GM18861 (cell line): ENCODE results near the gene BICD1.
A peak's percentile ranks its signal among the peaks of the same experiment; 100 is the strongest.
"Not testable (repeated sequence)": the region's sequence is repeated elsewhere in the genome, so short reads cannot be mapped to it uniquely, and the experiment has no call there.

Experiments used
- ATAC-seq: cut with Tn5 transposase; IDR thresholded peaks from one replicate; pipeline ENCODE4 v1.9.1; 2021; ENCODE audit not compliant: unreplicated experiment

BICD1 gene

DNA sequence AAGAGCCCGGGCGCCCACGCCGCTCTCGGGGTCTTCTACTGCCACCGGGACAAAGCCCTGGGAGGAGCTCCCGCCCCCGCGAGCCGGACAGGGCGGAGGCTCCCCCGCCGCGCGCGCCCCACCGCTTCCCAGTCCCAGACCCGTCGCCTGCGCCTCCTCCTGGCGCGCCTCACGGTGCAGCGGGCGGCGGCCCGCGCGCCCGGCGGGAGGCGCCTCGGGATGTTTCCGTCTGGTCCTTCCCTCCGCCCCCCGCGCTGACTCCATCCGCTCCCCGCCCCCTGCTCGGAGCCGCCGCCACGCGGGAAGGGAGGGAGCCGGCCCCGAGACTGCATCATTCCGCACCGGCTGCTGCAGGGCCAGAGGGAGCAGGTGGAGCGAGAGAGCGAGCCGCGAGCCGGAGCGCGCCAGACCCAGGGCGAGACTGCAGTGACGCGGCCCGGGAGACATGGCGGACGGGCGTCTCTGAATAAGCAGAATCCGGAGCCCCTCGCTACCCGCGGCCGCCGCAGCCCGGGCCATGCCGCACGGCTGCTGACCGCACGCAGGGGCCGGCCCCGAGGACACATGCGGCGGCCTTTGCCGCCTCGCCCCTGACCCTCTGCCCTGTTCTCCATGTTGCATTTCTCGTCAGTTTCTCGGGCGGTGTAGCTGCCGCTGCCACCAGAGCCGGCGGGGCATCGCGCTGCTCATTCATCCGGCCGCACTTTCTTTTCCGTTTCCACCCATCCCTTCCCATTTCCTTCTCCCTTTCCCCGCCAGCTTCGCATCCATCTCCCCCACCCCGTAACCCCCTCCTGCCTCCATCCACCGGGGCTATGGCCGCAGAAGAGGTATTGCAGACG is at the start of gene BICD1:
Gene BICD1, plus strand, starts transcription at position 331 of the 842 bp plus-strand sequence. Its CDS starts 485 bp downstream, at position 816.
- ATAC-seq = peak; percentile 61

DNA sequence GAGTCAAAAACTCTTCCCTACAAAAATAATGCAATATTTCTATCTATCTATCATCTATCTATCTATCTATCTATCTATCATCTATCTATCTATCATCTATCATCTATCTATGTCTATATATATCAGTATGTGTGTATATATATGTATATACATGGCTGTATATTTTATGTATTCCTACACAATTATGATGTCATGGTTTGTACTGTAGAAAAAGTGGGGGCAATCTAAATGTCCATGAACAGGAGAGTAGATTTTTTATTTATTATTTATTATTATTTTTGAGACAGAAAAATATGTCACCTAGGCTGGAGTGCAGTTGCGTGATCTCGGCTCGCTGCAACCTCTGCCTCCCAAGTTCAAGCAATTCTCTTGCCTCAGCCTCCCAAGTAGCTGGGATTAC is 45.6 kb upstream of the BICD1 start:
- no peak for ATAC-seq

DNA sequence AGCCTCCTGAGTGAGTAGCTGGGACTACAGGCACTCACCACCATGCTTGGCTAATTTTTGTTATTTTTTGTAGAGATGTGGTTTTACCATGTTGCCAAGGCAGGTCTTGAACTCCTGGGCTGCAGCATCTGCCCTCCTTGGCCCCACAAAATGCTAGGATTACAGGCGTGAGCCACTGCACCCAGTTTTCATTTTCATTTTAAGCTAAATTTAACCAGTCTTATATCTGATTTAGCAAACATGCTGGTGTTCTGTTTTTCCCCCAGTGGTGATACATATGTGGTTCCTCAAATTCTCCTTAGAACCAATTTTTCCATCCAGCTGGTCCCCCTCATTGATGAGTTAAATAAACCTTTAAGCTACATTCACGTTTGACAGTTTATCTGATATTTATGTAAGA is 43.8 kb upstream of the BICD1 start:
- ATAC-seq = no peak

DNA sequence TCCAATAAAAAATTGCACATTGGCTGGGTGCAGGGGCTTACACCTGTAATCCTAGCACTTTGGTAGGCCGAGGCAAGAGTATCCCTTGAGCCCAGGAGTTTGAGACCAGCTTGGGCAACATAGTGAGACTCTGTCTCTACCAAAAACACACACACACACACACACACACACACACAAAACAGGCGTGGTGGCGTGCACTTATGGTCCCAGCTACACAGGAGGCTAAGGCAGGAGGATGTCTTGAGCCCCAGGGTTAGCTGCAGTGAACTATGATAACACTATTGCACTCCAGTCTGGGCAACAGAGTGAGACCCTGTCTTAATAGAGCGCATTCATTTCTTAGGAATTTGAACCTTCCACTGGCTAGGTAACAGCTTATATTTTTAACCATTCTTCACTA is 42.9 kb upstream of the BICD1 start:
- ATAC-seq = no peak

DNA sequence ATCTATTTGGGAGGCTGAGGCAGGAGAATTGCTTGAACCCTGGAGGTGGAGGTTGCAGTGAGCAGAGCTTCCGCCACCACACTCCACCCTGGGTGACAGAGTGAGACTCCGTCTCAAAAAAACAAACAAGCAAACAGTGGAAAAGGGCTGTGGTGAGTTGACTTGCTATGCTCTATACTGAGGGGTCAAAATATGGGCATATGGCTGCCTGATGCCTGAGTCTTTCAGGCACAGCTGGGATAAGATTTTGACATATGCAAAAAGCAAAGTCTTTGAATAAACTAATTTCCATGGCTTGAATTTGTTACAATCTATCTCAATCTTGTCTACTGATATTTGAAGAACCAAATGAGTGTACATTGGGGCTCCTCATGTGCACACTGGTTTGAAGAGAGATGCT is 40.4 kb upstream of the BICD1 start:
- ATAC-seq = no peak

DNA sequence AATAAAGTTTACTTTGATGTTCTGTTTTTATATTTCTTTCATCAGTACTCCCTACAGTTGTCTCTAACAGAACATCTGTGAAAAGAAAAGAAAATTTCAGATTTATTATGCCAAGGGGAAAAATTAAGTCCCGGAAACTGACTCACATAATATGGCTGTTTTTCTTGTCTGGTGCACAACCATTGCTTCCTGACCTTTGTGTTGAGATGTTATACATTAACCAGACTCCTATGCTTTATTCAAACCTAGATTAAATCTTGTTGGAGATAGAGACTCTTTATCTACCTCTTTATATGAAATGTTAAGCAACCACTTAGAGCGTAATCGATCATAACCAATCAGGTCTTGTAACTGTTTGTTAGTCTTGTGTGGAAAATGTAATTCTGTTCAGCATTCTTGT is 37.6 kb upstream of the BICD1 start:
- no peak for ATAC-seq

DNA sequence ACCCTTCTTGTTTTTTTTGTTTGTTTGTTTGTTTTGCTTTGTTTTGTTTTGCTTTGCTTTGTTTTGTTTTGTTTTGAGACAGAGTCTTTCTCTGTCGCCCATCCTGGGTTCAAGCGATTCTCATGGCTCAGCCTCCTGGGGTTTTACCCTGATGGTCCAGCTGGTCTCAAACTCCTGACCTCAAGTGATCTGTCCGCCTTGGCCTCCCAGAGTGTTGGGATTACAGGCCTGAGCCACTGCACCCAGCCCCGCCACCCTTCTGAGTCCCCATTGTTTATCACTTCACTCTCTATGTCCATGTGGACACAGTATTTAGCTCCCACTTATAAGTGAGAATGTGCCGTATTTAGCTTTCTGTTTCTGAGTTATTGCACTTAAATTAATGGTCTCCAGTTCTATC is 36.9 kb upstream of the BICD1 start:
- no peak for ATAC-seq

DNA sequence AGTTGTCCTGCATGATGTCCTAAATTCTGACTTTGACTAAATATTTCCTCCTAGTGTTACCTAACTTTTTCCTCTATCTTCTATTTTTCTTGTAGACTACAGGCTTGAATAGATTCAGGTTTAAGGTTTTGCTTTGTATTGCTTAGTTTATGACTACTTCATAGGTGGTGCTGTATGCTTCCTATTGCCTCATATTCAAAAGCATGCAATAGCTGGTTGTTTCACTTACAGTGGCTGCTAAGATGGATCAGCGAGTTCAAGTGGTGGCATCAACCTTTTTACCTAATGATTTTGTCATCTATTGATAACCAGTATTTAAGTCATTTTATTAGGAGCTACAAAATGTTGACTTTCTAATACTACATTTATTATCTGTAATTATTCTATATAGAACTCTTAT is 36.3 kb upstream of the BICD1 start:
- ATAC-seq = no peak

DNA sequence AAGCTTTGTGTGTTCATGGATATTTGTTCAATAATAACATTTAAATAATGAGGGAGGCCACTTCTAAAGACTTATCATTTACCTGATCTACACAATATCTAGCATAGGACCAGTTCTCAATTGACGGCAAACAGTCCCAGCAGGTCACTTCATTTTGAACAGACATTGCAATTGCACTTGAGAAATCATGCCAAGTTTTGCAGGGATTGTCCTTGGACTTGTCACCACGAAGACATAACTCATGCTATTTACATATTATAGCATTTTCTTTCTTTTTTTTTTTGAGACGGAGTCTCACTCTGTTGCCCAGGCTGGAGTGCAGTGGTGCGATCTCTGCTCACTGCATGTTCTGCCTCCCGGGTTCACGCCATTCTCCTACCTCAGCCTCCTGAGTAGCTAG is 34.5 kb upstream of the BICD1 start:
- no peak for ATAC-seq

DNA sequence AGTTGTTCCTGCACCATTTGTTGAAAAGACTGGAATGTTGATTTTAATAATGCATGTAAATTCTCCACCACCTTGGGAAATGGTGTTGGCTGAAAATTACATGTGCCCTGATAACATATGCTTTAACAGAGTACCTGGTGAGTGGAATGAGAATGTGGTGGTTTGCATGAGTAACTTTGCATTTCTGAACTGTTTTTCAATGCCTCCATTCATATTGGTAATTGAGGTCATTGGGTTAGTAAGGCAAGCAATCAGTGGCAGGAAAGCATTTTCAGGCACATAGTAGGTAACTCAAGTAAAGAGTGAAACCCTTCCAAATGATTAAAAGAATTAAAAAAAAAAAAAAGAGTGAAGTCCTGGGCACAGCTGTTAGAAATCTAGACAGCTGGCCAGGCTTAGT is 32.2 kb upstream of the BICD1 start:
- ATAC-seq = no peak

DNA sequence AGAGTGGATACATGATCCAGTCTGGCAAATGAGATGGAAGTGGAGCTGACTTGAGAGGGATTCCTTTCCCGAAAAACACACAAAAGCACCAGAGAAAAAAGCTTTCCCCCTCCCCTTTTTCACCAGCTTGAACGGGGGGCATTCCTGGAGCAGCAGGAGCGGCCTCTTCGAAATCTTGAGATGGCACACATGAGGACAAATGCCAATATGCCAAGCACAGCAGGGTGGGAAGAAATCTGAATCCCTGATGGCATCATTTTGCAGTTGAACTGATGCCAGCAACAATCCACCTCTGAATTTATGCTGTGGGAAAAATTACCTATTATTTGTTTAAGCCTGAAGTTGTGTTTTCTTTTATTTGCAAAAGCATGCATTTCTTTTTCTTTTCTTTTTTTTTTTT is 29.7 kb upstream of the BICD1 start:
- no peak for ATAC-seq

DNA sequence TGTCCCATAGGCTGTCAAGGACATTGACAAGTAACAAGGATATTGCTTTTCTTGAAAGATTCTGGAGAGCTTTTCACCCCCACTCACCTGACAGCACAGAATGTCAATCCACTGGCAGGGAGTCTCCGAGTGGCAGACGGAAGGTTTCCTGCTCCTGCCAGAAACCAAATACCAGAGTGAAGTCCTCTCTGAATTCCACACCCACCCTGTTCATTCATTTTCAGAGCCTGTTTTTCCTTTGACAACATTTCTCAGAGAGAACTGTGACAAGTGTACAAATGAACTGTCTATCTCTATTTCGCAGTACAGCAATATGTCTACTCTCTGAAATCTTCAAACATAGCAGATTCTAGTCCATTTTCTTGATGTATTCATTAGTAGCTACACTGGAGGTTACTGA is 26.2 kb upstream of the BICD1 start:
- ATAC-seq = no peak

DNA sequence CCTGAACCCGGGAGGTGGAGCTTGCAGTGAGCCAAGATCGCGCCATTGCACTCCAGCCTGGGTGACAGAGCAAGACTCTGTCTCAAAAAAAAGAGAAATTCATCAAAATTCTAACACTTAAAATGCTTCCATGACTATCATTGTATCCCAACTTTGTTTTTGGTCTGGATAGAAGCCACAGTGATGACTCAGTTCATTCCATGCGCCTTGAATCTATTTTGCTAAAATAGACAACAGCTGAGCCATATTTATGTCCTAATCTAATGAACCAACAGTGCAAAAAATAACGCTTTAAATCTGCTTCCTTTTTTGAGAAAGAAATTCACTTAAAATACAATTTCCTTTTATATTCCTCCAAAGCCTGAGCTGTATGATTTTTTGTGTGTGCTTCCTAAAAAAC is 23.2 kb upstream of the BICD1 start:
- no peak for ATAC-seq

DNA sequence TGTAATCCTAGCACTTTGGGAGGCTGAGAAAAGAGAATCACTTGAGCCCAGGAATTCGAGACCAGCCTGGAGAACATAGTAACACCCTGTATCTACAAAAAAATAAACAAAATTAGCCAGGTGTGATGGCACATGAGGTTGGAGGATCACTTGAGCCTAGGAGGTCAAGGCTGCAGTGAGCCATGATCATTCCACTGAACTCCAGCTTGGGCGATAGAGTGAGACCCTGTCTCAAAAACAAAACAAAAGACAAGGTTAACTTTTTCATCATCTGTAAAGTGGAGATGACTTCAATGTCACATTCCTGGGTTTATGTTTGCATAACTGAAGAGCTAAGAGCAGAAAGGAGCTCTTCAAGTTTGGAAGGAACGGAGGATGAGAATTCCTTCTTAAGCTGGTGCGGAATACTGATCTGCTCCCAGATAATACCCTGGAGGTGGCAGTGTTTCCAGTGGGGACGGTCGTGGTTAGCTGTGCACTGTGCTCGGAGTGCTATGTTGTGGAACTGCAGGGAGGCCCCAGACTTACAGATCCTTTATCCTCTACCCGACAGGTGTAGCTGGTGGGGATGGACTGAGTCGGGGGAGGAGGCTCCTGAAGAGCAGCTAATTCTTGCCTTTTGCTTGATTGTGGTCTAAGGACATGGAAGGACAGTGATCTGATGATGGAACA is 22.5 kb upstream of the BICD1 start:
- ATAC-seq = no peak

DNA sequence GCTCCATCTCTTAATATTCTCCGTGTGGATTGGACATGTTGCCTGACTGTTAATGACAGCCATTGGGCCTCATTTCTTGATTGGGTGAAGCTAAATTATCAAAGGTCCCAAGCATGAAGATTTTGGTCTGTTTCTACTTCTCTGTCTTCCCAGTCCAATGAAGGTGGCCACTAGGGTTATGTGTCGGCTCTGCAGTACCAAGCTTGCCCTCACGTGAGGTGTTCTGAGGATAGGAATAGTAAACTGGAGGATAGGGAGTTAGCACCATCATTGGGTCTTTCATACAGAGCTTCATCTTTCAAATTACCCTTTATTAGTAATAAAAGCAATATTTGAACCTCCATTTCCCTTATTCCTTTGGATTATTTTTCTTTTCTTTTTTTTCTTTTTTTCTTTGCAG is 21.9 kb upstream of the BICD1 start:
- no peak for ATAC-seq

DNA sequence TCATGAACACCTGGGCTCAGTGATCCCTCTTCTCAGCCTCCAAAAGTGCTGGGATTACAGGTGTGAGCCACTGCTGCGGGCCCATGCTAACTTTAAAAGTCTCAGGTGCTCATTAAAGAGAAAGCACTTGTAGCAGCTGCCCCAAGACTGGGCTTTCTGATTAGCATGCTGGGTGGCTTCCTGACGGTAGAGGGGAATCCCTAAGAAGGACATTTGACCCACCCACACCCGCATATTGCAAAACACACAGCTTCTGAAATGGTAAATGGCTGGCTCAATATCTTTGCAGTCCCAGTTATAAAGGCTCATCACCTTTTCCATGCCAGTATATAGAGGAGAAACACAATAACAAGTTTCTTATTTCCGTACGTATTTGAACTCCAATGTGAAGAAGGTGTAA is 19.3 kb upstream of the BICD1 start:
- no peak for ATAC-seq

DNA sequence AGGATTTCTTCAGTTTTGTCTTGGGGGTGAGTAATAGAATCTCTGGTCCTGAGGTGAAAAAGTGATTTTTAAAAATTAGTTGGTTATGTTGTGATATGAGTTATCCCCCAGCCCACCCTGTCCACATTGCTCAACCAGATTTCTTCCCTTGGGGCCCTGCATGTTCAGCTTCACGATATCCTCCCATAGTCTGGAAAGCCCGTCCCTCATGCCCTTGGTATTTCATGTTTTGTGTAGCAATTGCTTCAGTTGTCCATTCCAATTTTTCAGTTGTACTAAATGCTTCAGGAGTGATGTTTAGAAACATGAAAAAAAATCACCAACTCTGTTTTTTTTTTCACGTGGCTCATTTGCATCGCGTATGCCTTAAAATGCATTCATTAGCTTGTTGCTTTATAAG is 17.5 kb upstream of the BICD1 start:
- no peak for ATAC-seq

DNA sequence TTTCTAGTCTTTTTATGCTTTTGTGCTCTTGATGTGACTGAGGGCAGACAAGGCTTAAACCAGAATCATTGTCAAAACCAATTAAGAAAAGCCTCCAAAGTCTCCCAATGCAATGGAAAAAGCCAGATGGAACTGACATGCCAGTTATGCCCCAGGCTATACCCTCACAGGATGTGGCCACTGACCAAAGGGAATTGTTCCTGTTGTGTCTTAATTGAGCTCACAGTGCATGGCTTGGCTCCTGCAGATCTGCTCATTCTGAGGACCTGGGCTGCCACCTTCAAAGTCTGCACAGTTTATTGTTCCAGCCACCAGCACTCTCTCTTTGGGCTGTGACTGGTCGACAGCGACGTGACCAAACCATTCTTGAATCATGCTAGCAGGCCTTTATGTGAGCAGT is 17.1 kb upstream of the BICD1 start:
- ATAC-seq = no peak

DNA sequence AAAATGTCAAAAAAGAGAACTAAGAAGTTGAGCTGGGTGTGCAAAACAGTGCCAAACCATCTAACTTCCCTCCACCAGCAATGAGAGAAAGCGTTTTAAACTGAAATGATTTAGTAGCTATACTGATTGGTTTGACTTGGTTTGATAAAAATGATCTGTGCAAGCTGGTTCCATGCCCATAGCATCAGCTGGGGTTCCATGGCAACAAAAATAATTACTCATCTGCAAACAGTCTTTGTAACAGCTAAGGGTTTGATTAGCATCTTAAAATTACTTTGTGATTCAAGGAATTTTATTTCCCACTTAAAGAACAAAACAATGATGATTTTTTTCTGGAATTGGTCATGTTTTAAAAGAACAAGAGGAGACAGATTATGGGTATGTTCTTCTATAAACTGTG is 15.0 kb upstream of the BICD1 start:
- no peak for ATAC-seq

DNA sequence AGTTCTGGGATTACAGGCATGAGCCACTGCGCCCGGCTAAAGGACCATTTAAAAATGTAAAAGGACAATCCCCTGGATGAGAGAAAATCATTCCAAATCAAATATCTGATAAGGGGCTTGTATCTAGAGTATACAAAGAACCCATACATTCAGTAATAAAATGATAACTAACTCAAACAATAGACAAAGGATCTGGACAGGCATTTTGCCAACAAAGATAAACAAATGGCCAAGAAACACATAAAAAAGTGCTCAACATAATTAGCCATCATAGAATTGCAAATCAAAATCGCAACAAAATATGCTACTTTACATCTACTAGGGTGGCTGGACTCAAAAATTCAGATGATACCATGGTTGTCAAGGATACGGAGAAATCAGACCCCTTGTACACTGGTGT is 8.5 kb upstream of the BICD1 start:
- no peak for ATAC-seq

DNA sequence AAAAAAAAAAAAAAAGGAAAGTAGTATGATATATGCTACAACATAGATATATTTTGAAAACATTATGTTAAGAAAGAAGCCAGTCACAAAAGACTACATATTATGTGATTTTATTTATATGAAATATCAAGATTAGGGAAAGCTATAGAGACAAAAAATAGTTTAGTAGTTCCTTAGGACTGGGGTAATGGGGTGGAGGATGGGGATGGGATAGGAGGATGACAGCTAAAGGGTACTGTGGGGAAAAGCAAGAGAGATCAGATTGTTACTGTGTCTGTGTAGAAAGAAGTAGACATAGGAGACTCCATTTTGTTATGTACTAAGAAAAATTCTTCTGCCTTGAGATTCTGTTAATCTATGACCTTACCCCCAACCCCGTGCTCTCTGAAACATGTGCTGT is 7.4 kb upstream of the BICD1 start:
- ATAC-seq = not testable (repeated sequence)

DNA sequence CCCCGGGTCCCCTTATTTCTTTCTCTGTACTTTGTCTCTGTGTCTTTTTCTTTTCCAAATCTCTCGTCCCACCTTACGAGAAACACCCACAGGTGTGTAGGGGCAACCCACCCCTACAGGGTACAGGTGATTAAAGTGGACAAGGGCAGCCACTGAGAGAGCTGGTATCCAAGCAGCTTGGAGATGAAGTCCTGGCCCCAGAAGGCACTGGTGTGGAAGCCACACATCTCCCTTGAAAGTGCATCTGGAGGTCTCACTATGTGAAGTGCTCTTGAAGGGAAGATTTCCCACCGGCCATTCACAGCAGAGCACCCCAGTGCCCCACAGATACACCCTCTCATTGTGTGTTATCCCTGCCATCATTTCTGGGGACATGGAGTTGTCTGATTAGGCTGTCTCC is 6.3 kb upstream of the BICD1 start:
- no peak for ATAC-seq

DNA sequence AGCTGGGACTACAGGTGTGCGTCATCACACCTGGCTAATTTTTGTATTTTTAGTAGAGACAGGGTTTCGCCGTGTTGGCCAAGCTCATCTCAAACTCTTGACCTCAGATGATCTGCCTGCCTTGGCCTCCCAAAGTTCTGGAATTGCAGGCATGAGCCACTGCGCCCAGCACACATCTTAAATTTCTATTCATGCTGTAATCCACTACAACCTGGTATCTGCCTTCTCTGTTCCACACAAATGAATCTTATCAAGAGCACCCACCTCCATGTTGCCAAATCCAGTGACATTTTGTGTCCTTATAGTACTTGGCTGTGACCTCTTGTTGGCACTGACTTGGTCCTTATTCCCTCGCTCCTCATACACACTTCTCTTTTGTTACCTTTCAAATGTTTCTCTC is 5.8 kb upstream of the BICD1 start:
- ATAC-seq = no peak
